HG03442 (cell line): ENCODE measurements around the gene HSF2BP.
"Not testable (repeated sequence)": the region's sequence is repeated elsewhere in the genome, so short reads cannot be mapped to it uniquely, and the experiment has no call there.

Experiments used
- ATAC-seq: cut with Tn5 transposase; IDR thresholded peaks from one replicate; pipeline ENCODE4 v1.9.1; 2021; ENCODE audit warnings: mild to moderate bottlenecking, moderate library complexity; ENCODE audit not compliant: unreplicated experiment

Gene HSF2BP

GRCh38 chr21:43653626-43654025 lies 5.7 kb downstream of the HSF2BP start:
- ATAC-seq: no peak

DNA sequence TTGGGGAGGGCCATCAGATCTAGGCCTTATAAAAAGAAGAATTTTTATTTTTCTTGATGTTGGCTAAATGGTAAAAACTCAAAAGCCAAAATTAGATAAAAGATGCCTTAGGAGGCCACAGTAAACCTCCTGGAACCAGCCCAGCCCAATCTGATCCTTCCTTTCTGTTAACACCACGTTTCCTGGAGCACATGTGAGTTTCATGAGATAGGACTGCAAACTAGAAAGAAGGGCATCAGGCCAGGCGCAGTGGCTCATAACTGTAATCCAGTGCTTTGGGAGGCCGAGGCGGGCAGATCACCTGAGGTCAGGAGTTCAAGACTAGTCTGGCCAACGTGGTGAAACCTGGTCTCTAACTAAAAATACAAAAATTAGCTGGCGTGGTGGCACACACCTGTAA lies 6.7 kb downstream of the HSF2BP start:
- no peak for ATAC-seq

DNA sequence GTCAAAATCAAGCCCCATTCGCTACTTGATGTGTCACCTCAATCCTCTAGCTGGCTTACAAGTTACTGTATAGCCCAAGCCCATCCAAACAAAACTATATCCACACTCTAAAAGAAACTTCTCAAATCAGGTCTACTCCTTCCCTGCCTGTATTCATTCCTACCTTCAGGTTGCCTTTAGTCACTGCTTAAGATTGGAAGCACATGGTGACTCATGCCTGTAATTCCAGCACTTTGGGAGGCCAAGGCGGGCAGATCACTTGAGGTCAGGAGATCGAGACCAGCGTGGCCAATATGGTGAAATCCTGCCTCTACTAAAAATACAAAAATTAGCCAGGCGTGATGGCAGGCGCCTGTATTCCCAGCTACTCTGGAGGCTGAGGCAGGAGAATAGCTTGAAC lies 7.4 kb downstream of the HSF2BP start:
- ATAC-seq: not testable (repeated sequence)

DNA sequence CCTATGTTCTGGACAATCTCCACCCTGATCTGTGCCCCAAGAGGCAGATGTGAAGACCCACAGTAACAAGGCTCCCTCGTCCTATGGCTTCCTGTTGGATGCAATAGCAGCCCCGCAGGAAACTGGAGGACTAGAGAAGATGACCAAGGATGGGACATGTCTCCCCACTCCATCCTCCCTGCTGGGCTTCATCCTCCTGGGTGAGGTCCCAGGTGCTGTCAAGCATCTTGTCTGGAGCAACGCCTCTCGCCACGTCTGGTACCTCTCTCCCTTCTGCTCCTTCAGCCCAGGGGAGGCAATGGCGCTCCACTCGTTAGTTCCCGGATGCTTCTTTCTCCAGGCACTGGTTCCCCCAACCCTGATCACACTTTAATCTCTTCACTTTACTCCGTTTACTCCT lies 11.1 kb downstream of the HSF2BP start:
- no peak for ATAC-seq

GRCh38 chr21:43646550-43647260 lies 12.6 kb downstream of the HSF2BP start:
- ATAC-seq: no peak

DNA sequence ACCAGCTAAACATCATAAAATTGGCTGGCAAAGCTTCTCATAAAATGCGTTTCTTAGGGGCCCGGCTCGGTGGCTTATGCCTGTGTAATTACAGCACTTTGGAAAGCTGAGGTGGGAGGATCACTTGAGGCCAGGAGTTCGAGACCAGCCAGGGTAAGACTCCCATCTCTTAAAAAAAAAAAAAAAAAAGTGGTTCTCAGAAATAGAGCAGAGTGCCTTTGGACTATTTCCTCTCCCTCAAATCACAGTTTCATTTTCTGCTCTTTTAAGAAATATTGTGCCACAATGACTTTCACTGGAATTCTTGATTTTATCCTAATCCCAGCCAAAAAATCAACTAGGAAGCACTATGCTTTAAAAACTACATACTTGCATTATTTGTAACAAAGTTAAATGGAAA lies 13.3 kb downstream of the HSF2BP start:
- ATAC-seq: no peak

- no peak for ATAC-seq
These were observed 14.0 kb downstream of the HSF2BP start for GRCh38 chr21:43645136-43645891.

- no peak for ATAC-seq
These were observed 14.7 kb downstream of the HSF2BP start for GRCh38 chr21:43644609-43645008.

DNA sequence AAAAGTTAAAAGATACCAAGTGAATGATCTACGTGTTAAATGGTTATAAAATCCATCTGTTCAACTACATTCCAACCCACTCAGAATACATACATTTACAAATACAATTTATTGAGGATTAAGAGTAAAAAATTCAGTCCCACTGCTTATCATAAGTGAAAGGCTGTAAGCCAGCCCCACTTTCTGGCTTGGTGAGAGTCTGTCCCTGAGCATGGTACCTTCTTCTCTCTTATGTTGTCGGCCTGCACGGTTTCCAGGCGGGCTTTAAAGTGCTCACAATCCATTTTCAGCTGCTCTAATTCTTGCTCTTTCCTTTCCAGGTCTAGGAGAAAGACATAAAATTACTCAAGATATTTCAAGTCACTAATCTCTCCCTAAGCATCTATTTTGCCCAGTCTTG lies 15.2 kb downstream of the HSF2BP start:
- no peak for ATAC-seq

DNA sequence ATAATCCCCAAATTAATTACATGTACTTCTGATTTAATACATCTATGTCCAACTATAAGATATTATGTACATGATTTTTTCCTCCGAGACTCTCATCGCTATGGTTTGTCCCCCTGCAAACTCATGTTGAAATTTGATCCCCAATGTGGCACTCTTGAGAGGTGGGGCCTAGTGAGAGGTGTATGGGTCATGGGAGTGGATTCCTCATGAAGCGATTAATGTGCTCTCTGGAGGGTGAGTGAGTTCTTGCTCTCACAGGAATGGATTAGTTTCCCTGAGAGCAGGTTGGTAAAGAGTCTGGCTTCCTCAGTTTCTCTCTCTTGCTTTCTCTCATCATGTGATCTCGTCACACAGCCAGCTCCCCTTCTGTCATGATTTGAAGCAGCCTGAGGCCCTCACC lies 16.1 kb downstream of the HSF2BP start:
- no peak for ATAC-seq

GRCh38 chr21:43640400-43640799 lies 18.9 kb downstream of the HSF2BP start:
- ATAC-seq: no peak

DNA sequence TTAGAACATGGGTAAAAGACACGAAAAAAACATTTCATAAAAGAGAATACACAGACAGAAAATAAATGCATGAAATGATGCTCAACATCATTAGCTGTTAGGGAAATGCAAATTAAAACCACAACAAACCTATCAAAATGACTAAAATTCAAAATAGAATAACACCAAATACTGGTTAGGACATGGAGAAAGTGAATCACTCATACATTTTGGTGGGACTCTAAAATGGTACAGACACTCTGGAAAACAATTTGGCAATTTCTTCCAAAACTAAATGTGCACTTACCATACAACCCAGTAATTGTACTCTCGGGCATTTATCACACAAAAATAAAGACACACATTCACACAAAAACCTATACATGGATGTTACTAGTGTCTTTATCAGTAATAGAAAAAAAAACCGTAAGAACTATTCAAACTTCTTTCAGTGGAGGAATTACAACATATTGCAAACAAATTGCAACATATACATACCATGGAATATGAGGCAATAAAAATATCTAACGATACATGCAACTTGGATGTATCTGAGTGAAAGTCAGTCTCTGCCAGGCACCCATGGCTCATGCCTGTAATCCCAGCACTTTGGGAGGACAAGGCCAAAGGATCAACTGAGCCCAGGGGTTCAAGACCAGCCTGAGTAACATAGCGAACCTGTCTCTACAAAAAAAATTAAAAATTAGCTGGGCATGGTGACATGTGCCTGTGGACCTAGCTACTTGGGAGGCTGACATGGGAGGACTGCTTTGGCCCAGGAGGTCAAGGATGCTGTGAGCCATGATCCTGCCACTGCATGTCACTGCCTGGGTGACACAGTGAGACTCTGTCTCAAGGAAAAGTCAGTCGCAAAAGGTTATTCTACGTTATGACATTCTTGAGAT lies 19.6 kb downstream of the HSF2BP start:
- ATAC-seq: no peak

- ATAC-seq: no peak
These were observed 21.6 kb downstream of the HSF2BP start for GRCh38 chr21:43637530-43638158.

GRCh38 chr21:43635436-43635835 lies 23.9 kb downstream of the HSF2BP start:
- ATAC-seq: no peak

DNA sequence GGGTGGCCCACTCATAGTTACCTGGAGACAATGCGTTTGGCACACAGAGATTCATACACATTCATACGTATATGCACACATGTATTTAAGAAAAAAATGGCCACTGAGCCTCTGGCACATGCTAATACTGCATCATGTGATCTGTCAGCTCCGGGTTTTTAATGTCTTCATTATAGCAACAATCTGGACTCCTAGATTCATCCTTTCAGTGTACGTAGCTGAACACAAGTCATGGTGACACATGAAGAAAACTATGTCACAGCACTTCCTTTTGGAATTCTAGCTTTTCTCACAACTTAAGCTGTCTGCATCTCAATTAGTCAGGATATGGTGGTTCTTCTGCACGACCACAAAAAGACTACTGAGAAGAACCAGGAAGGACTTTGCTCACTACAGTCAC lies 24.7 kb downstream of the HSF2BP start:
- no peak for ATAC-seq

DNA sequence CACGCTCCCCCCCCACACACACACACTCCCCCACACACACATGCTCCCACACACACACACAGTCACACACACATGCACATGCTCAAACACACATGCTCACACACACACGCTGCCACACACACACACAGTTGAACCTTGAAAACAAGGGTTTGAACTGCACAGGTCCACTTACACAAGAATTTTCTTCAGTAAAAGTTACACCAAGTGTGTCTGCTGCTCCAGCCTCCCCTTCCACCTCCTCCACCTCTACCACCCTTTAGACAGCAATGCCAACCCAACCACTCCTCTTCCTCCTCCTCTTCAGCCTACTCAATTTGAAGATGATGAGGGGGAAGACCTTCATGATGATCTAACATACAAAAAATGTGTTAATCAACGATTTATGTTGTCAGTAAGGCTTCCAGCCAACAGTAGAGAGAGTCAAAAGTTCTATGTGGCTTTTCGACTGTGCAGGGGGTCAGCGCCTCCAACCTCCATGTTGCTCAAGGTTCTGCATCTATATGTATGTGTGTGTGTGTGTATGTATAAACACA lies 26.8 kb downstream of the HSF2BP start:
- ATAC-seq: no peak

- ATAC-seq: no peak
These were observed 27.7 kb downstream of the HSF2BP start for GRCh38 chr21:43631411-43632107.

GRCh38 chr21:43627527-43627926 lies 31.8 kb downstream of the HSF2BP start:
- ATAC-seq: no peak

GRCh38 chr21:43626390-43626789 lies 32.9 kb downstream of the HSF2BP start:
- ATAC-seq: no peak

DNA sequence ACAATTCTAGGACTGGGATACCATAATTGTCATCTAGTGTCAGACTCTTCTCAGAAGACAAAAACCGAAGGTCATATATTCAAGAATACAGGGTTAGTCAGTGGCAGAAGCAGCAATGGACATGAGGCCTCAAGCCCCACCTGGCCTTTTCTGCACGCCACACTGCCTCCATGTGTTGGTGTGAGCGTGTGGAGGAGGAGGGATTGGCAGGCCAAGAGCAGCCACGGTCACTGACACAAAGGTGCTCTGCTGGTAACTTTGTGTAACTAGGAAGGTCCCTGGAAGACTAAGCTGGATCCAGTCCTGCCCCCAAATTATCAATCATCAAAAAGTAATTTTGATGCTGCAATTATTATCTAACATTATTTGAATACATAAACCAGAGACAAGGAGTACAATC lies 34.9 kb downstream of the HSF2BP start:
- no peak for ATAC-seq
